ENCODE results near the gene EZR.
A peak's percentile ranks its signal among the peaks of the same experiment; 100 is the strongest.
"Not testable (repeated sequence)": the region's sequence is repeated elsewhere in the genome, so short reads cannot be mapped to it uniquely, and the experiment has no call there.

The EZR gene

DNA sequence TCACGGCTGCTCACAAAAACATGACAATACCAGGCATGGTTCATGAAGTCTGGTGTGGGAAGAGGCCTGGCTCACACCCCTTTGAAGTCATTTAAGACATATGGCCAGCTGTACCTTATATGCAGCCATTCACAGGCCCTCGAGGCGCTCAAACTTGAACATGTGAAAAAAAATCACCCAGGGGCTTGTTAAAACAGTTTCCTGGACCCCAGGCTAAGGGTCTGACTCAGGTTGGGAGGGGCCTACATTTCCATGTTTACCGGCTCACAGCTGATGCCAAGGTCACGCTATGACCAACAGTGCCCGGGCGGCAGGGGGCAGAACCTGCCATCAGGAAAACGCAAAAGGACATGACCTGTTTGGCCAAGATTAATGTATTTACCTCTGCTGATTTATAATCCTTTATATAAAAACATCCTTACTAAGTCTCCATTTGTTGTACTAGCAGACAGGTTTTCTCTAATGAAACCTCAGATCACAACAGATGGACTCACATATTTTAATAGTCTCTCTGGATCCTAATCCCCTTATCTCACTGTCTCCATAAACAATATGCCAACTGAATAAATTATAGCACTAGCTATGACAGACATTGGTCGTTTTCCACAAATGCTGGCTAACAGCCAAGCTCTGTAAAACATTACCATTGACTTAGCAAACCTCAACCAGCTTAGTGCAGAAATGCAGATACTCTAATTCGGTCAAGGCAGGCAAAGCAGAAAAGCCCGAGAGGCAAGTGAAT lies 19.9 kb downstream of the EZR start:
- no peak for FAIRE-seq

DNA sequence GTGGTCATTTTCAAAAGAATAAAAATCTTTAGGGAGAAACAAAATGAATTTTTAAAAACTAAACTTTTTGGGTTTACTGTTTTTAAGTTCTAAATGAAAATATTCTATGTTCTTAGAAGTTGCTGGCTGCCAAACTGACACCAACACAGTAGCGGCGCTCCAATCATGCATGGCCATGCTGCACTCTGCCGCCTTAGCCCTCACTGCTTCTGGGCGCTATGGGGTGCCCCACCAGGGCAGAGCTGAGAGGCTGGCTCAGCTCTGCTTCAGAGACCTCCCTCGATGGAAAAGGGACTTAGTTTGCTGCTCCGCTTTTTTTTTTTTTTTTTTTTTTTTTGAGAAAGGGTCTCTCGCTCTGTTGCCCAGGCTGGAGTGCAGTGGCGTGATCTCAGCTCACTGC lies 20.9 kb downstream of the EZR start:
- DNase-seq (ENCODE audit: low spot score) (no peak), FAIRE-seq (no peak)

More for the DNA sequence above, 19.9 kb downstream of the EZR start:
- DNase-seq (ENCODE audit: low spot score): no peak

DNA sequence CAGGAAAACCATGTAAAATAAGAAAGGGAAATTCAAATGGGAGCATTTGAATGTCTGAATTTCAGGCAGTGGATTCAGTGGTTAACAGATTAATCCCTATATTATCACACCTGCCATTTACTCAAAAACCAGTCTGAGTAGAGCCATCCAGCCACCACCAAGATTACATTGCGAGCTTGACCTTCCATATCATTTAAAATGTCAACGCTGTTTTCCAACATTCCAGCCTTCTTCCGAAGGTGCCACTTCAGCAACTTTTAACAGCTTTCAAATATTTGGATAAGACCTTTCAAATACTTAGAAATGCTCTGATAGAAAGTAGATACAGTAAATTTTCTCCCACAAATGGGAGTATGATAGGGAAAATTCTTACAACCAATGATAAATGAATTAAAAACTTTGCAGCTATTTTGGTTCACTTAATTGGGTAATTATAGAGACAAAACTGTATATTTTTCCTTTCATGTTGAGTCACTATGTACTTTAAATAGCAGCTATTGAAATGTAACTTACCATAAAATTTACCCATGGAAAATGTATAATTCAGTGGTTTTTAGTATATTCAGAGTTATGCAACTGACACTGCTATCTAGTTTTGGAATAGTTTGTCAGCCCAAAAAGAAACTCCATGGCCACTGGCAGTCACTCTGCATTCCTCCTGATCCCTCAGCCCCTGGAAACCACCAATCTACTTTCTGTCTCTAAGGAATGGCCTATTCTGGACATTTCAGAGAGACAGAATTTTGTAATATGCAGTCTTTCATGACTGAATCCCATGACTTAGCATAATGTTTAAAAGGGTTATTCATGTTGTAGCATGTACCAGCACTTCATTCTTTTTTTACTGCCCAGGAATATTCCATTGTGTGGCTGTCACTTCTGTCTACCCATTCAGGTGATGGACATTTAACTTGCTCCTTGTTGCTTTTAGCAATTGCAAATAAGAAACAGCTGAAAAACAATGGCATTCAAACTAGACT lies 21.5 kb downstream of the EZR start:
- no peak for FAIRE-seq
- DNase-seq (ENCODE audit: low spot score): no peak

DNA sequence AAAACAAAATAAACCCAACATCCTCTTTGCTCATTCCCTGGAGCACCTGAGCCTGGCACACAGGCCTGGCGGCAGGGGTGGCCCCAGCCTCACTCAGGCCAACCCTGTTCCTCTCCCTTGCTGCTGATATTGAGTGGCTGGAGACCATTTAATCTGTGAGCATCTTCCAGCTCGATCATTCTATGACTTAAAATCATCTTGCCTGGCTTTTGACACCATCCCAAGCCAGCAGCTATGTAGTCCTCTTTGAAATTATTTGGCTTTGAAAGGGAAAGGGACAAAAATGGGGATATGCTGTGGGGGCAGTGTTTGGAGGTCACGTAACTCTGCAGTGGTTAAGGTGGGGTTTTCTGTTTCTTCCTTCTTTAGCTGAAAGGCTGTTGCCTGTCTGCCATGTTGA lies 22.8 kb downstream of the EZR start:
- DNase-seq (ENCODE audit: low spot score) (no peak), FAIRE-seq (no peak)

DNA sequence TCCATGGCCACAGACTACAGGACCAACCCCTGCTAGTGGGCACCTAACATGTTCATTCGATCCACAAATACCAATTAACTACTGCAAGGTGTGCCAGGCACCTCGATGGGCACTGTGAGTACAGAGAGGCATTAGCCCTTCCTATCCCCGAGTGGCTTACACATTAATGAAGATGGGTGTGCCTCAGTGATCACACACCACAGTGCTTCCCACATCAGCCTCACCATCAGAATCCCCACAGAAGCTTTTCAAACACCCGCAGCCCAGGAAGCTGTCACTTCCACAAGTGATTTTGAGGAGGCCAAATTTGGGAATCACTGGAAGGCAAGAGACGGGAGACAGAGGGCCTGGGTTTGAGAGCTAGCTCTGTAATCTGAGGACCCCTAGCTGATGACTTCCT lies 23.7 kb downstream of the EZR start:
- no peak for DNase-seq (ENCODE audit: low spot score)
- FAIRE-seq: no peak

DNA sequence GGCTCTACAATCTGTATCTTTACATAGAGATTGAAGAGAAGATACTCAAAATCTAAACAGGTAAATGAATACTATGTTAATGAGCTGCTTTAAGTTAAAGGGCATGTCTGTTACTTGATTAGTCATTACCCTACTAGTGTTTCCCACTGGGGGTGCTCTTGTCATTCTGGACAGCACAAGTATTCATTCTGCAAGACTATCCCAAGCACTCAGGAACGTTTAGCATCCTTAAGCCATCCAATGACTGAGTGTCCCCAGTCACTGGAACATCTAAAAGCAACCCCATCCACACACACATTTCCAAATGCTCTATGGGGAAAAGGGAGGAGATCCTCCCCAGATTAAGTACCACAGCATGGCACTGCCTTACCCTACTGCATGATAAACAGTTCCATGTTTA lies 25.7 kb downstream of the EZR start:
- FAIRE-seq: no peak
- peak; percentile 31 for DNase-seq (ENCODE audit: low spot score)

DNA sequence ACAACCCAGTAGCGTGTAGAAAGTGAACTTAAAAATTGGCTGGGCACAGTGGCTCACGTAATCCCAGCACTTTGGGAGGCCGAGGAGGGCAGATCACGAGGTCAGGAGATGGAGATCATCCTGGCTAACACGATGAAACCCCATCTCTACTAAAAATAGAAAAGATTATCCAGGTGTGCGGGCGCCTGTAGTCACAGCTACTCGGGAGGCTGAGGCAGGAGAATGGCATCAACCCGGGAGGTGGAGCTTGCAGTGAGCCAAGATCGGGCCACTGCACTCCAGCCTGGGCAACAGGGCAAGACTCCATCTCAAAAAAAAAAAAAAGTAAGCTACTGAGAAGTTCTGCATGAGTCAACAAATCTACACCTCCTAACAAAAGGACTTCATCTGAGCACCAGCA lies 26.7 kb downstream of the EZR start:
- not testable (repeated sequence) for FAIRE-seq; DNase-seq (ENCODE audit: low spot score)

DNA sequence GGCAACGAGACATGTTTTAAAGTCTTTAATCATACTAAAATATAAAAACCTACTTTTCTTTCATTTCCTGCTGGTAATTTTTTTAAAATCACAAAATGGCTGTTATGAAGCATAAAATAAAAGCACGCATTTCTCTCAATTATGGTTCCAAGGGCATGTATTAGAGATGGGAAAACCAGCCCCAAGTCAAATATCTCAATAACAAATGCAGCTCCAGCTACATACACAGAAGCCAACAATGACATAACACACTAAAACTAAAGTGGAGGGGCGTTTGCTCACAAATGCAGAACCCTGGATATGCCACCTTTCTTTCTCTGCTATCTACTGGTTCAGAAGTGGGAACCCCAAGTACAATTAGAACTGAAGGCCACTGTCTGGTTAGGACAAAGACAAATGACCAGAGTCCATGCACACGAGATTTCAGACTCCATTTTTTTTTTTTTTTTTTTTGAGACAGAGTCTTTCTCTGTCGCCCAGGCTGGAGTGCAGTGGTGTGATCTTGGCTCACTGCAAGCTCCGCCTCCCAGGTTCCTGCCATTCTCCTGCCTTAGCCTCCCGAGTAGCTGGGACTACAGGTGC lies 27.8 kb downstream of the EZR start:
- FAIRE-seq: no peak

DNA sequence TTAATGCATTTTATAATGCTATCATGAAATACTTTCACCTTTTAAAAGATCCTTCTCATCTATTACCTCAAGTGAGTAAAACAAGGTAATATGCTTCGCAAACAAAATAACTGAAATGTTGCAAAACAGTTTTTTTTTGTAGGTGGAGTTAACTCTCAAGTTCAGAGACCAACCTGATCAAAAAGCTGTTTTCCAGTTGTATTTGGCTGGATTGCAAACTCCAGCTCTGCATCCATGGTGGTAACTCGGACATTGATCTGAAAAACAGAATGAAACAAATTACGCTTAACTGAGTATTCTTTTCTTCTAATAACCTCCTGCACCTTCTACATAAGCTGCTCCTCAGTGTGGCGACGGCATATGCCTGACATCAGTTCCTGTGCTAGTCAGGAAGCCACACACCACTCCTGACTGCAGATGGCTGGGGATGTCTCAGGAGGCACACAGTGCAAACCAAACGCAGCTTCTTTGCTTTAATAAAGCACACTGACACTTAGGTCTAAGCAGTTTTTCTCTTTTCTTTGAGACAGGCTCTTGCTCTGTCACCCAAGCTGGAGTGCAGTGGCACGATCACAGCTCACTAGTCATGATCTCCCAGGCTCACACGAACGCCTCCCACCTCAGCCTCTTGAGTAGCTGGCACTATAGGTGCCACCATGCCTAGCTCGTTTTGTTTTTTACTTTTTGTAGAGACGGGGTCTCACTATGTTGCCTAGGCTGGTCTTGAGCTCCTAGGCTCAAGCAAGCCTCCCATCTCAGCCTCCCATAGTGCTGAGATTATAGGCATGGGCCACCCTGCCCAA lies 29.9 kb downstream of the EZR start:
- FAIRE-seq (no peak), DNase-seq (ENCODE audit: low spot score) (no peak)

More for the DNA sequence above, 27.8 kb downstream of the EZR start:
- no peak for DNase-seq (ENCODE audit: low spot score)

DNA sequence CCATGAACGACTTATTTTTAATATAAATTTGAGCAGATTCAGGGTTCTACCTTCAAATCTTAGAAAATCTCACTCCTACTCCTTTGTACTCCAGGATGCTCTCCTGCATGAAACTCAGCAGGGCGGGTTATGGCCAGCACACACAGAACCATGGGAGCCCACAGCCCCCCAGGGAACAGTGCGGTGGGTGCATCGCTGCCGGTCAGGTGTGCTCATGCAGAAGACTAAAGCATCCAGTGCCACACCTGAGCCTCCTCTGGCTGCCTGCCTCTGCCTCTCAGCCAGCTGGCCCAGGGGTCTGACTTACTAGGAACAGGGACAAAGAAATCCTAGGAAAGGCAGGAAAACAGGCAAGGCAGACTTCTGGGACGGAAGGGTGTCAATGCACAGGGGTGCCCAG lies 31.8 kb downstream of the EZR start:
- no peak for FAIRE-seq
- DNase-seq (ENCODE audit: low spot score): no peak

DNA sequence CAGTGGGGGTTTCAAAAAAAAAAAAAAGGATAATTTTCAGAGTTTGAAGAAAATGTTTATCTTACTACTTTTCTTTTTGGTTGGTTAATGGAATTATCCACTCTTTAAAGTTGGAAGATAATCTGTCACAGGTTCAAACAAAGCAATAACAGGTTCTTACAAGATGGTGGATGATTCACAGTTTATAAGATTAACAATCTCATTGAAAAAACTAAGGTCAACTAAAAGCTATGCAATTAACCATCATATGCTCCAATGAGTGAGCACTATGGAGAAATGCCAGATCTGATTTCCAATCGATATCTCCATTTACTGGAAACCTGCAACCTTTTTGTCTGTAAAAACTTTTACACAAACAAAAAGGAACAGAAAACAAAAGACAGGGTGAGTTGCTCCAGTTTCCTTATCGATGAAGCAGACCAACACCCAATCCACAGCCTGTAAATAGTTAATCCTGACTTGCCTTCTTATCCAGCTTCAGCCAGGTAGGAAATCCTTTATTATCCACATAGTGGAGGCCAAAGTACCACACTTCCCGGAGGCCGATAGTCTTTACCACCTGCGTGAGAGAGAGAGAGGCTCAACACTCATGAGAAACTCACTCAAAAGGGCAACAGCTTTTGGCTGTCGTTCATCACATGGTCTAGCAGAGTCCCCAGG lies 32.4 kb downstream of the EZR start:
- FAIRE-seq: no peak
- no peak for DNase-seq (ENCODE audit: low spot score)

DNA sequence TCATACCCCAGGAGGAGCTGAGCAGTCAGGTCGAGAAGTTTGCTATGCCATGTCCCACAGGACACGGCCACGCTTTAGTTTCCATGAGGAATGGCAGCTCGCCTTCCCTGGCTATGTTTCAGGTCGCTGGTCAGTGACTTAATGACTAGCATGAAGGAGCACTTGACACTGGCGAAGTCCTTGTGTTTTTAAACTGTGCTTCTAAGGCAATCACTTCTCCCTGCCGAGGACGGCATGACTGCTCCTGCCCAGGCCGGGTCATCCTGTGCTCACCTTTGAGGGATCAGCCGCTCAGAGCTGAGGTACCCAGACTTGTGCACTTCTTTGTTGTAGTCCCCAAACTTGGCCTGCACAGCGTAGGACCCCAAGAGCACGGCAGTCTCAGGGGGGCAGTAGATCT lies 34.1 kb downstream of the EZR start:
- no peak for DNase-seq (ENCODE audit: low spot score)
- no peak for FAIRE-seq

DNA sequence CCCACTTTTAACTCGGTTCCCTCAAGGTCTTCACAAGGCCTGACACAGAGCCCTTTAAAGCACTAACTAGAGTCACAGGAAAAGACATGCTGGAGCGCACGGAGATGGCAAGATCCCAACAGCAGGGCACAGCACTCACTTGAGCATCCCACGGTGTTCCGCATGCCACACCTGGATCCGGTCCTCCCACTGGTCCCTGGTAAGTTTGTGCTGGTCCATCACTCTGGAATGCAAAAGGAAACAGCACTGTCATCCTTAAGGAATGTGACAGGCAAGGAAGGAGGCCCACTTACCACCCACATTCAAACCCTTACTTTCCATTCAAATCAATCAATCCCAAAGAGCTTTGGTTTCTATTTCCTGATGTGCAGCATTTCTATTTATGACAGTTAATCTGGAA lies 34.7 kb downstream of the EZR start:
- DNase-seq (ENCODE audit: low spot score) (peak; percentile 87), FAIRE-seq (no peak)

DNA sequence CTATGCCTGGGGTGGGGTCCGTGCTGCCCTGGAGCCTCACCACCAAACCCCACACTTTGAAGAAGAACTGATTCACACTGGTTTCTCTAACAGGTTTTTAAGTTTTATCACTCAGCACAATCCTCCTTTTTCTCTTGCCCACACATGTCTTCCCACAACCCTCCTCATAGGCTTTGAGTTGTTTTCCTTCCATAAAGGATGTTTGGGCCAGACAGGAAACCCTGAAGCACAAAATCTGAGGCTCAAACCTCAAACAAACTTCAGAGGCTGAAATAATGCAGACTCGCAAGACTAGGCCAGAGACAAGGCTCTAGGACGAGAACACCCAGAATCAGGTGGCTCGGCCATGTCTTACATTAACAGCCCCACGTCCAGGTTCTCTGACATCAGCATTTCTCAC lies 35.3 kb downstream of the EZR start:
- no peak for DNase-seq (ENCODE audit: low spot score)
- no peak for FAIRE-seq

DNA sequence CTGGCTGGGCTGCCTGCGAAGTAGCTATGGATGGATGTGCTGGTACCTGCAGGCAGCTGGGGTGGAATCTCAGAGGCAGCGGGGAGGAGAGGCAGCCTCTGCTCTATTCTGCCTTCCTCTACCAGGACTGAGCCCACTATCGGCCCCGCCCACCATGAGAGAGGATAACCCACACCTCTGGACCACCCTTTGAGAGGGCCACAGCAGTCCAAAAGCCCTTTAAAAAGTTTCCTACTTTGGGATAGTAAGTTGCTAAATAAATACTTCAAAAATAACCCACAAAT lies 36.1 kb downstream of the EZR start:
- FAIRE-seq (no peak), DNase-seq (ENCODE audit: low spot score) (no peak)

DNA sequence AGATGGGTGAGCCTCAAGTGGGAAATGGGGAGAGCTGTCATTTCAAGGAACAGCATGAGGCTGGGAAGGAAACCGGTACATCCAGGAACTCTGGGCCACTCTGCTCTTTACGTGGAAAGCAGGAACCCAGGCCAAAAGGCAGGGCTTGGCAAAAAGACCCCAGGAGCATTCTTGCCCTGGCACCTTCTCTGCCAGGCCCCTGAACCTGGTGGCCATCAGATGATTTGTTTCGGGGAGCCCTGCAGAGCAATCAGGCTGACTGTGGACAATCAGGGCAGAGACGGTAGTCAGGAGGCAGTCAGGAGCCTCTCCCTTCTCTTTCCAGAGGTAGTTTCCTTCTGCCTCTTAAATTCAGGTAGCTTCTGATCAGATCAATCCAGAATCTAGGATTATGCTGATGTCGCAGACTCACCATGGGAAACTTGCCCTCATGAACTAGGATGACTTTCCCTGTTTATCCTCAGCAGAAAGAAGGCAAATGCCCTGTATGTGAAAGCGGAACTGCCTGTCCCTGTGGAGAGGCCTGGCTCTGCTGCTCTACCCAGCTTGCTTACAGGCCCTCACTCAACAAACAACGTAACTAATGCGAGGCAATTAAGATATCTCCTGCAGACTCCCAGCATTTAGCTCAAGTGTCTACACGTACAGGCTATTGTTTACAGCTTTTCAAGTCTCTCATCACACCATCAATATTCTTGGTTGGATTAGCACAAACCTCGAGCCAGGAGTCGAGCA lies 36.6 kb downstream of the EZR start:
- DNase-seq (ENCODE audit: low spot score) (no peak), FAIRE-seq (no peak)

DNA sequence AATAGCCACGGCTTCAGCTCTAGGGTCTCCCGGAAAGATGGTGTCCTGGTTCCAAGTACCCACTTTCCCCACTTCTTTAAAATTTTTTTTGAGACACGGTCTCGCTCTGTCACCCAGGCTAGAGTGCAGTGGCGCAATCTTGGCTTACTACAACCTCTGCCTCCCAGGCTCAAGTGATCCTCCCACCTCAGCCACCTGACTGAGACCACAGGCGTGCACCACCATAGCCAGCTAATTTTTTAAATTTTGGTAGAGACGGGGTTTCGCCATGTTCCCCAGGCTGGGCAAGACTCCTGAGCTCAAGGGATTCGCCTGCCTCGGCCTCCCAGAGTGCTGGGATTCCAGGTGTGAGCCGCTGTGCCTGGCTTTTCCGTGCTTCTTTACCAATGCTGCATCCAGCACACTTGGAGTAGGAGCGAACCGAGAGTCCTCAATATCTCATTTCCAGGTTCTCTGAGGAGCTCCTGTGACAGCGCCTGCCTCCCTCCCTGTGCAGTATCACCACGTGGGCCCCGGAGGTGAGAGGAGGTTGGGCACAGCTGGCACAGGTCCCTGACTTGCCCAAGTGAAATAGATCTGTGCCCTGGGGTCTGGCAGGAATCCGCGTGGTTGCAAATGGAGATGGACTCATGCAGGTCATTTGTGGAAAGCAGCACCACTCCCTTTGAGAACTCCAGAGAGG lies 37.3 kb downstream of the EZR start:
- DNase-seq (ENCODE audit: low spot score) (no peak), FAIRE-seq (no peak)

DNA sequence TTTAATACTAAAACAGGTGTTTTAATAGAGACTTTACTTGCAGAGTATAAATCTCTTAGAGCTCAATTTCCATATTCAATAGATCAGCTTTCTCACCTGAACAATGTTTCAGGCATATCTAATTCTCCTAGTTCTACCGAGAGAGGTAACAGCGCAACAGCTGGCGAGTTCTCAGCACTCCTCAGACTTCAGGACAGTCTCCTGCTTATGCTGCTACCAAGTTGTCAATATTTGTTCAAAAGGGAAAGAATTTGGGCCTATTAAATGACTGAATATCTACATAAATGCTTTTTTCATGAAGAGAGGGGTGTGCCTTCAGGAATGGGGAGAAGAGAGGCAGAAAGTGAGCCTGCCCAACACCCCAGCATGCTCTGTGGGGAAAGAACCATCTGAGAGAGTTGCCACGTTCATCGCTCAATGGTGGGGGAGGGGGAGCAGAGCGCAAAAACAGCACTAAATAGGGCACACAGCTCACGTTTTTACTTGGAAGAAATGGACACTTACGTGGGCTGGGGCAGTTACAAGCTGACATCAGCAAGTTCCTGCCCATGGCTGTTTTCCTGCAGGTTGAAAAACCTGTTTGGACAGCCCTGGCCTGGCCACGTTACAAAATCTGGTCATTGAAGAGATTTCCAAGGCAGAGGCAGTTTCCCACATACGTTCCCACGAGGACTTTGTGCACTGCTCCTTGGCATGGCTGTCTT lies 38.0 kb downstream of the EZR start:
- no peak for FAIRE-seq

DNA sequence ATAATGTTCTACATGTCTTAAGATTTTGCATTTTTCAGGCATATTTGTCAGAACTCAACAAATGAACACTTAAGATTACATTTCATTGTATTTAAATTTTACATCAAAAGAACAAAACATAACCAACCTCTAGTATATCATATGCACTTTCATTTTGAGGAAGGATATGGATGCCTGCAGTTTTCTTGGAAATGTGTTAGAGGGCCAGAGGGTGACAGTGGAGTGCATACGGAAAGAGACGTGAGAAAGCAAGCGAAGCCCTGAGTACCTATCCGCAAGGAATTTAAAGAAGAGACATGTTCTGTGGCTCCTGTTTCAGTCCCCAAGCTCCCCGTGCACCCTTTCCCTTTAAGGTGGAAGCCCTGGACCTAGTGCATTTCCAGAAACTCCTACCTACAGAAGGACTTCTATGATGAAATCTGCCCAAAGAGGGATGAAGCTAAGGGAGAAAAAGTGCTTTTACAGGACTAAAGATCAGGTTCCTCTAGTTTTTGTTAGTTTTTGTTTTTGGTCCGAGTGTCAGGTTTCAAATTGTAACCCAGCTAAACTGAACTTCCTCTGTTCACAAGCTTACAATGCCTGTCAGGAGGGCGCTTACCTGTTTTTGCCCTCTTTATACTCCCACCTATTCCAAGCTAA lies 38.8 kb downstream of the EZR start:
- no peak for FAIRE-seq
- DNase-seq (ENCODE audit: low spot score): no peak

More for the DNA sequence above, 38.0 kb downstream of the EZR start:
- no peak for DNase-seq (ENCODE audit: low spot score)
